Astrocyte (in vitro differentiated cells and primary cell): ENCODE data around the gene KCNH2.

Experiments used
- EZH2 ChIP-seq: IDR thresholded peaks from 2 replicates; pipeline ENCODE4 v1.6.1; 2012; ENCODE audit warnings: mild to moderate bottlenecking, low read length, inconsistent platforms; ENCODE audit not compliant: insufficient read depth
- TF ChIP-seq, protein P1 (sequence below): IDR thresholded peaks from 2 replicates; pipeline ENCODE4 v1.5.1; 2011; ENCODE audit warnings: low read depth, mild to moderate bottlenecking, inconsistent platforms, low read length, moderate library complexity; ENCODE audit not compliant: insufficient read depth

DNA sequence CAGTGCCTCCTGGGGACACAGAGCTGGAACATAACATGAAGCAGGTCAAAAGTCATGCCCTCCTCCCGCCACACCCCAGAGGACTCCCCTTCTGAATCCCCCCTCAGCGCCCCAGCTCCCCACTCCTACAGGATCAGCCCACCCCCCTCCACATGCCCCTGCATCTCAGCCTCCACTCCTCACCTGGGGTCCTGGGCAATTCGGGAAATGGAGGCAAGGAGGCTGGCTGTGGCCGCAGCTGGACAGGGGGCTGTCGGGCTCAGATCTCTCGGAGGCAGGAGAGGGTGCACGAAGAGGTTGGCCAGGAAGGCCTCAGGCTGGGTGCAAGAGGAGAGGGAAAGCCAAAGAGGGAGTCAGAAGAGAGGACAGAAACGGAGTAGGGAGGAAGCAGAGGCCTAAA lies 38.4 kb upstream of the KCNH2 start:
- TF ChIP-seq, protein P1, sequence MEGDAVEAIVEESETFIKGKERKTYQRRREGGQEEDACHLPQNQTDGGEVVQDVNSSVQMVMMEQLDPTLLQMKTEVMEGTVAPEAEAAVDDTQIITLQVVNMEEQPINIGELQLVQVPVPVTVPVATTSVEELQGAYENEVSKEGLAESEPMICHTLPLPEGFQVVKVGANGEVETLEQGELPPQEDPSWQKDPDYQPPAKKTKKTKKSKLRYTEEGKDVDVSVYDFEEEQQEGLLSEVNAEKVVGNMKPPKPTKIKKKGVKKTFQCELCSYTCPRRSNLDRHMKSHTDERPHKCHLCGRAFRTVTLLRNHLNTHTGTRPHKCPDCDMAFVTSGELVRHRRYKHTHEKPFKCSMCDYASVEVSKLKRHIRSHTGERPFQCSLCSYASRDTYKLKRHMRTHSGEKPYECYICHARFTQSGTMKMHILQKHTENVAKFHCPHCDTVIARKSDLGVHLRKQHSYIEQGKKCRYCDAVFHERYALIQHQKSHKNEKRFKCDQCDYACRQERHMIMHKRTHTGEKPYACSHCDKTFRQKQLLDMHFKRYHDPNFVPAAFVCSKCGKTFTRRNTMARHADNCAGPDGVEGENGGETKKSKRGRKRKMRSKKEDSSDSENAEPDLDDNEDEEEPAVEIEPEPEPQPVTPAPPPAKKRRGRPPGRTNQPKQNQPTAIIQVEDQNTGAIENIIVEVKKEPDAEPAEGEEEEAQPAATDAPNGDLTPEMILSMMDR, result no peak
- no peak for TF ChIP-seq EZH2
